HuH-7 (cell line): Measurements from ENCODE around the gene TRIP13.
"Not testable (repeated sequence)": the region's sequence is repeated elsewhere in the genome, so short reads cannot be mapped to it uniquely, and the experiment has no call there.

Experiments used
- DNase-seq: peaks from one replicate; pipeline ENCODE4 v3.0.0; 2011; ENCODE audit warnings: low spot score

TRIP13 gene

GRCh38 chr5:937151-937924 lies 44.7 kb downstream of the TRIP13 start:
- DNase-seq, result no peak

GRCh38 chr5:939368-939767 lies 46.7 kb downstream of the TRIP13 start:
- no peak for DNase-seq

GRCh38 chr5:940741-941140 lies 48.1 kb downstream of the TRIP13 start:
- DNase-seq, result not testable (repeated sequence)

GRCh38 chr5:943201-943917 lies 50.7 kb downstream of the TRIP13 start:
- no peak for DNase-seq

GRCh38 chr5:943918-944620 lies 51.4 kb downstream of the TRIP13 start:
- no peak for DNase-seq

GRCh38 chr5:944621-944927 lies 51.9 kb downstream of the TRIP13 start:
- DNase-seq, result no peak

GRCh38 chr5:944992-945685 lies 52.5 kb downstream of the TRIP13 start:
- DNase-seq, result no peak

- no peak for DNase-seq
Observed at GRCh38 chr5:945691-946551, 53.2 kb downstream of the TRIP13 start.

GRCh38 chr5:946720-947625 lies 54.3 kb downstream of the TRIP13 start:
- DNase-seq, result no peak

GRCh38 chr5:947626-948471 lies 55.2 kb downstream of the TRIP13 start:
- no peak for DNase-seq

- no peak for DNase-seq
Observed at GRCh38 chr5:948472-949274, 56.0 kb downstream of the TRIP13 start.

GRCh38 chr5:949275-949543 lies 56.5 kb downstream of the TRIP13 start:
- DNase-seq, result no peak

- DNase-seq, result no peak
Observed at GRCh38 chr5:949815-950560, 57.3 kb downstream of the TRIP13 start.

- no peak for DNase-seq
Observed at GRCh38 chr5:951940-952596, 59.4 kb downstream of the TRIP13 start.

- DNase-seq, result no peak
Observed at GRCh38 chr5:952597-953271, 60.0 kb downstream of the TRIP13 start.

GRCh38 chr5:953535-954449 lies 61.1 kb downstream of the TRIP13 start:
- no peak for DNase-seq
